PC-9 (cell line): ENCODE data around the gene LIMCH1. TPM values are rescaled to one million over a fixed set of nuclear protein-coding genes. Genes with fewer than 3 reads are reported as not detected.

Experiments used
- BruUV-seq: library from RNA; stranded (reverse); fragments of 400-500 nt; replicated peaks from 2 replicates; lab custom pipeline; 2021; lab: Mats Ljungman, UMichigan
- CTCF ChIA-PET: fragments of 300-600 bp; sonication (Branson Sonifier 250); formaldehyde crosslinking; loops from one replicate; lab custom pipeline; 2022; ENCODE audit warnings: antibody characterized with exemption; lab: Charles Lee
- POLR2A ChIA-PET: fragments of 300-600 bp; sonication (Branson Sonifier 250); formaldehyde crosslinking; loops from one replicate; lab custom pipeline; 2022; ENCODE audit warnings: antibody characterized with exemption; ENCODE audit not compliant: unreplicated experiment; lab: Charles Lee
- DNase-seq, 2 experiments: peaks; one replicate each; pipeline versions ENCODE4 v3.0.0 to v3.0.0-alpha.2; 2015 to 2022; ENCODE audit warnings: mixed read lengths in 1 of 2
- H2AFZ ChIP-seq: fragments of 200-600 bp; sonication (generic); 2 replicates; pipeline ENCODE4 v1.8.1; 2017; ENCODE audit warnings: antibody characterized with exemption
- H3F3A ChIP-seq: fragments of 200-600 bp; sonication (generic); 2 replicates; pipeline ENCODE4 v1.8.1; 2017; ENCODE audit warnings: antibody characterized with exemption, mild to moderate bottlenecking, low read depth; ENCODE audit not compliant: insufficient read depth
- H3K27ac ChIP-seq: fragments of 200-600 bp; sonication (generic); 2 replicates; pipeline ENCODE4 v1.6.1; 2016; ENCODE audit warnings: mixed run types
- H3K27me3 ChIP-seq: fragments of 200-600 bp; sonication (generic); 2 replicates; pipeline ENCODE4 v1.6.1; 2016; ENCODE audit warnings: low read depth, mixed run types; ENCODE audit not compliant: insufficient read depth
- H3K36me3 ChIP-seq: fragments of 200-600 bp; sonication (generic); 2 replicates; pipeline ENCODE4 v1.6.1; 2016; ENCODE audit warnings: low read depth, mixed run types
- H3K4me1 ChIP-seq: fragments of 200-600 bp; sonication (generic); replicated peaks from 2 replicates; pipeline ENCODE4 v1.6.1; 2016; ENCODE audit warnings: mixed run types; ENCODE audit not compliant: insufficient read depth
- H3K4me2 ChIP-seq: fragments of 200-600 bp; sonication (generic); 2 replicates; pipeline ENCODE4 v1.6.1; 2017; ENCODE audit warnings: mixed run types
- H3K4me3 ChIP-seq: fragments of 200-600 bp; sonication (generic); 2 replicates; pipeline ENCODE4 v1.6.1; 2016; ENCODE audit warnings: mixed run types
- H3K79me2 ChIP-seq: fragments of 200-600 bp; sonication (generic); 2 replicates; pipeline ENCODE4 v1.6.1; 2017; ENCODE audit warnings: low read depth, mixed run types
- H3K9me2 ChIP-seq: fragments of 200-600 bp; sonication (generic); 2 replicates; pipeline ENCODE4 v1.8.1; 2017; ENCODE audit warnings: mild to moderate bottlenecking; ENCODE audit not compliant: insufficient read depth
- H3K9me3 ChIP-seq: fragments of 200-600 bp; sonication (generic); 2 replicates; pipeline ENCODE4 v1.8.1; 2016; ENCODE audit warnings: low read depth; ENCODE audit not compliant: insufficient read depth
- H4K20me1 ChIP-seq: fragments of 200-600 bp; sonication (generic); 2 replicates; pipeline ENCODE4 v1.8.1; 2017; ENCODE audit not compliant: insufficient read depth
- CTCF ChIP-seq: fragments of 200-600 bp; sonication (generic); conservative IDR thresholded peaks from 2 replicates; pipeline ENCODE4 v1.6.1; 2017; ENCODE audit warnings: mixed run types, antibody characterized with exemption, mild to moderate bottlenecking, moderate library complexity
- EZH2 ChIP-seq: fragments of 200-600 bp; sonication (generic); IDR thresholded peaks from 2 replicates; pipeline ENCODE4 v1.8.0; 2017; ENCODE audit warnings: antibody characterized with exemption, low read depth
- intact Hi-C: fragments of 100-400 bp; cut with micrococcal nuclease; formaldehyde crosslinking; loops from one replicate; pipeline ENCODE4 v1.10.0; 2022; ENCODE audit not compliant: unreplicated experiment
- total RNA-seq: library from RNA; stranded (reverse); gene quantifications from 2 replicates; pipeline ENCODE4 v1.2.3, GENCODE V29; 2021

LIMCH1 gene
- total RNA-seq, 1 experiment from 2014 or later, result 339 TPM

- Histone ChIP-seq H3K27ac (peak overlapping the region; percentile 76), H3K4me3 (no peak overlapping the region), H4K20me1 (no peaks in the 10 kb centered on the region; the same call in 1 of the 2 replicates), H3K9me2 (no peaks in the 10 kb centered on the region), H3K27me3 (no peaks in the 10 kb centered on the region), H3K4me1 (peaks cover 70% of the 10 kb centered on the region), H3K36me3 (peaks cover 15% of the 10 kb centered on the region), H3K9me3 (no peaks in the 10 kb centered on the region), H3K79me2 (peaks cover 16% of the 10 kb centered on the region), H2AFZ (no peak overlapping the region), H3F3A (peaks cover 21% of the 10 kb centered on the region; the same call in 1 of the 2 replicates), H3K4me2 (peak overlapping the region; percentile 38)
- no peak for TF ChIP-seq EZH2
- TF ChIP-seq CTCF, result no peak
- ChIA-PET POLR2A (interaction anchor here (0.6 to 0.7 kb wide), 2 partner anchors 22 to 24 kb away, joined by 6 to 15 read pairs; no protein-coding TSS in a partner anchor), CTCF (interaction anchor here (1.0 kb wide), 1 partner anchor 59 kb away, joined by 3 read pairs; no protein-coding TSS in a partner anchor)
- intact Hi-C loops, result loop anchor here (5.0 kb wide), 1 partner anchor 127 kb away; no protein-coding TSS in a partner anchor
- DNase-seq, result peak; percentile 55 to 83
- BruUV-seq, result no TSS peak
Observed at GRCh38 chr4:41530741-41531140, 7.2 kb upstream of the LIMCH1 start.

GRCh38 chr4:41532336-41532735, 5.6 kb upstream of the LIMCH1 start:
- H3K9me3 ChIP-seq, result no peaks in the 10 kb centered on the region
- H3K36me3 ChIP-seq, result 0 out of 2 replicates have a peak, but pooled peaks cover 5% of the 10 kb centered on the region
- no peak for DNase-seq
- no peaks in the 10 kb centered on the region; the same call in 1 of the 2 replicates for H4K20me1 ChIP-seq
- no peaks in the 10 kb centered on the region for H3K27me3 ChIP-seq
- no TSS peak for BruUV-seq
- peaks cover 8% of the 10 kb centered on the region; the same call in 1 of the 2 replicates for H3F3A ChIP-seq
- H3K4me3 ChIP-seq, result no peak overlapping the region
- H3K79me2 ChIP-seq, result peaks cover 16% of the 10 kb centered on the region
- H3K4me1 ChIP-seq, result peaks cover 70% of the 10 kb centered on the region
- TF ChIP-seq EZH2 (no peak), CTCF (no peak)
- ChIA-PET CTCF (no interaction called here), POLR2A (interaction anchor here (0.5 to 0.6 kb wide), 3 partner anchors 14 to 320 kb away, joined by 3 to 11 read pairs (median 8); no protein-coding TSS in a partner anchor)
- no peaks in the 10 kb centered on the region for H3K9me2 ChIP-seq
- intact Hi-C loops, result loop anchor here (5.0 kb wide), 1 partner anchor 125 kb away; no protein-coding TSS in a partner anchor
- H2AFZ ChIP-seq, result no peak overlapping the region
- peak overlapping the region; percentile 68; the same call in 1 of the 2 replicates for H3K27ac ChIP-seq
- H3K4me2 ChIP-seq, result no peak overlapping the region

- Histone ChIP-seq H4K20me1 (no peaks in the 10 kb centered on the region; the same call in 1 of the 2 replicates), H3K4me2 (peak overlapping the region; percentile 24), H3K4me3 (no peak overlapping the region), H3K27ac (peak overlapping the region; percentile 52), H2AFZ (no peak overlapping the region), H3K36me3 (0 out of 2 replicates have a peak, but pooled peaks cover 5% of the 10 kb centered on the region), H3K79me2 (peaks cover 16% of the 10 kb centered on the region), H3K9me2 (no peaks in the 10 kb centered on the region), H3K27me3 (no peaks in the 10 kb centered on the region), H3K4me1 (peaks cover 76% of the 10 kb centered on the region), H3K9me3 (no peaks in the 10 kb centered on the region), H3F3A (peaks cover 8% of the 10 kb centered on the region)
- ChIA-PET CTCF (no interaction called here), POLR2A (interaction anchor here (0.6 kb wide), 1 partner anchor 321 kb away, joined by 8 read pairs; no protein-coding TSS in a partner anchor)
- no TSS peak for BruUV-seq
- intact Hi-C loops, result loop anchor here (5.0 kb wide), 1 partner anchor 124 kb away; no protein-coding TSS in a partner anchor
- DNase-seq, result no peak
- TF ChIP-seq CTCF (no peak), EZH2 (no peak)
Observed at GRCh38 chr4:41532882-41533281, 5.1 kb upstream of the LIMCH1 start.
